NCI-H2227 (cell line): ENCODE results near the gene RALB.

Source experiments
- DNase-seq: peaks from one replicate; lab custom pipeline; 2025; ENCODE audit not compliant: unreplicated experiment; lab: John Stamatoyannopoulos, UW

The RALB gene, protein sequence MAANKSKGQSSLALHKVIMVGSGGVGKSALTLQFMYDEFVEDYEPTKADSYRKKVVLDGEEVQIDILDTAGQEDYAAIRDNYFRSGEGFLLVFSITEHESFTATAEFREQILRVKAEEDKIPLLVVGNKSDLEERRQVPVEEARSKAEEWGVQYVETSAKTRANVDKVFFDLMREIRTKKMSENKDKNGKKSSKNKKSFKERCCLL

GRCh38 chr2:120252225-120253020 lies at the start of gene RALB:
RALB (plus strand) TSS chr2:120252852; CDS start chr2:120278665, 25,813 bp downstream.
- peak; percentile 99 for DNase-seq

GRCh38 chr2:120203251-120204021 lies 49.2 kb upstream of the RALB start:
- DNase-seq, result no peak

DNA sequence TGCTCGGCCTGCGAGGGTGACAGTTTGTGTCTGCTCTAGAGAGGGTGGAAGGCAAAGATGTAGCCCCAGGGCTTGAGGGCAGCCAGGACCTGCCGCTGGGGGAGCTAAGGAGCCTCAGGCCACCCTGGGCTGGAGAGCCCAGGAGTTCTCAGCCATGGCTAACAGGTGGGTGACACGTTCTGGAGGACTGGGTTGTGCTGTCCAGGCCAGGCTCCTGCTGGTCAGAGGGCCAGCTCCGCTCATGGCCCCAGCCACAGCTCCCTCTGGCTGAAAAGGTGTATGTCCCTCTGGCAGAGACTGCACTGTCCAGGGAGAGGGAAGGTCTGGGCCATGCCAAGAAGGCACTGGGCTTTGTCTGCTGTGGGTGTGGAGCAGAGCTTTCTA lies 48.6 kb upstream of the RALB start:
- DNase-seq, result no peak

- no peak for DNase-seq
These were observed 48.2 kb upstream of the RALB start for GRCh38 chr2:120204417-120204816.

GRCh38 chr2:120204945-120205670 lies 47.5 kb upstream of the RALB start:
- no peak for DNase-seq

DNA sequence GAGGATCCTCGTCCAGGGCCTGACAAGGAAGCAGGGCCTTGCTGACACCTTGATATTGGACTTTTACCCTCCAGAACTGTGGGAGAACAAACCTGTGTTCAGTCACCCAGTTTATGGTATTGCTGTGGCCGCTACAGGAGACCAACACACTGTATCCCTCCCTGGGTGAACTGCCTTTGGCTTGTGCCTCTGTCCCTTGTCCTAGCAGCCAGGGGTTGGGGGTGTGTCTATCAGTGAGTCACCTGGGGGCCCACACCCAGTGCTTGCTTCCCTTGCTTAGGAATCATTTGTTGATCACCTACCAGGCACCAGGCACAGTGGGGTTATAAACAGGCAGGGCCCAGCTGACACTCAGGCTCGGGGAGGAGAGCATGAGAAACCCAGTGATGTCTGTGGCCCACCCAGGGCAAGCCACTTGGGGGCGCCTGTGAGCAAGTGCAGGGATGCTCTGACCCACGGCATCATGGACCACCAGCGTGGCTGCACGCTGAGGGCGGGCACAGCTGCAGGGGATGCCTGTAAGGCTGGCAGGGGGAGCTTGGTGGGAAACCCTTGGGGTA lies 46.5 kb upstream of the RALB start:
- no peak for DNase-seq

- no peak for DNase-seq
These were observed 44.0 kb upstream of the RALB start for GRCh38 chr2:120208381-120209353.

DNA sequence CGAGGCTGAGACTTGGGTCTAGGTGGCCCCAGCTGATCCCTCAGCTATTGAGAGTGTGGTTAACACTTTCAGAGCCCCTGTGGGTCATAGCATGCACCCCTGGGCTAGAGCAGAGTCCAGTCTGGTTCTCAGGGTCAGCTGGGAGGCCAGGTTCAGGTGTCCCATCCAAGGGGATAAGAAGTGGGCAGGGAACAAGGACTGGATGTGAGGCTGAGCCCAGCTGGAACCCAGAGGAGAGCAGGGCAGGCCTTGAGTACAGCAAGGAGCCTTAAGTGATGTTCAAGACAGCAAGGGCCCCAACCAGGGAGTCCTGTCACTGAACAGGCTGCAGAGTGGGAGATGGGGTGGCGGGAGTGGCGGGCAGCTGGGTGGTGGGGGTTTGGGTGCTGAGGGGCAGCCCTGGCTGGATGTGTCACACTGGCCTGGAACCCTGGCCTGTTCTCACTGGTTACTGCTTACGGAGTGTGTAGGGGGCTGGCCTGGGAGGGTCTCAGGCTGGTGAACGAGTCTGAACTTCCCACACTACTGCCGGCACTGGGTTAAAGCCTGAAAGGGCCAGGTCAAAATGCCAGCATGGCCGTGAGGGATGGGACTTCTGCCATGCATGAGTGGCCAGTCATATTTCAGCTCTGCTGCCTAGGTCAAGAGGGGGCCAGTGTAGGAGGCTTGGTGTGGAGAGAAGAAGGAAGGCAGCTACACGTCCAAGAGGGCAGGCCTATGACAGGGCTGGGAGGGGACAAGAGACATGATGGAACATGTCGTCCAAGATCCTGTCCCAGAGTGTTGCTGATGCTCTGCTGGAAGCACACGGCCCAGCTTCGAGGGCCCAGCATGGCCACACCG lies 43.0 kb upstream of the RALB start:
- no peak for DNase-seq

- DNase-seq, result no peak
These were observed 42.4 kb upstream of the RALB start for GRCh38 chr2:120210270-120210693.

GRCh38 chr2:120218181-120218580 lies 34.5 kb upstream of the RALB start:
- no peak for DNase-seq

DNA sequence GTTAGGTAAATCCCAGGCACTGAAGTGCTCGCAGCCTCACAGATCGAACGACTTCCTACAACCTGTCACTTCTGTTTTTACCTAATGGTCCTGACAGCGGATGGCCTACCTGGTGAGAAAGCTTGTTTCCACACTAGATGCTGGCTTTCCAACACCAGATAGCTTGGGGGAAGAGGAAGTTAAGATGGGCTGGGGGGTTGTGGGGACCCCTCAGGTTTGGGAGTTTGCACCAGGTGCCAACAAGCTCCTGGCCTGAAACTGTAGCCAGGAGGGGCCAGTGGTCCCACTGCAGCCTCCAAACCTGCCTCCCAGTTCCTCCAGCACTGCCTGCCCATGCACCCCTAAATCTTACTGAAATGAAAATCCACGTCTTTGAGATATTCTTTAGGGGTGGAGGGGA lies 33.4 kb upstream of the RALB start:
- no peak for DNase-seq

DNA sequence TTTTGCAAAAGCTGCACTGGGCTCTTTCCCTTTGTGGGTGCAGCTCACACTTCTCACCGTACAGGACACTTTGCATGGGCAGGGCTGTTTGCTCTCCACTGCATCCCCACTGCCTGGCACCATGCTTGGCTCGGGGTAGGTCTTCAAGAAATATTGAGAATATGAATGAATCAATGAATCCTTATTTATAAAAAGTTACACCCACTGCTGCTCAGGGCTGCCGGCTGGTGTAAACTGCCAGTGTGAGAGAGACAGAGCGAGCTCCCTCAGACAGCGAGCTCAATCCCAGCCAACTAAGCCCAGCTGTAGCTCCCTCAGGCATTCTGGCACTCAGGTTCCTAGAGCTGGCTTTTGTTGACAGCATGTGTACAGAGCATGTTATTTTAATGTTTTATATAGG lies 32.9 kb upstream of the RALB start:
- DNase-seq, result no peak

DNA sequence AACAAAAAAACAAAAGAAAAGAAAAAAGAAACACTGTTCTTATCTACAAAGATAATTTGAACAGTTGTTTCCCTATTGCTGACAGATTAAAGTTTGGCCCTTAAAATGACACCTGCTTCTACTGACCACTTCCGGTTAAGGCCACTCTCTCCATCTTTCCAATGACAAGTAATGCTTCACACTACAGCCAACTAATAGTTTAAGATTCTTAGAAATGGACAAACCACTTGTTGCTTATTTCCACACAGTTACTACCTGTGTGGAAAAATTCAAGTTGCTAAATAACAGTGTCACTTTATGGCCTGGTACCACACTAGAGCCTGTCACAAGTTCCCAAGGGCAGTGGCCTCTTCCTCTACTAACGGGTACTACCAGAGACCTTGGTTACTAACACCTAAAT lies 31.9 kb upstream of the RALB start:
- no peak for DNase-seq

GRCh38 chr2:120221616-120222015 lies 31.0 kb upstream of the RALB start:
- DNase-seq, result no peak

DNA sequence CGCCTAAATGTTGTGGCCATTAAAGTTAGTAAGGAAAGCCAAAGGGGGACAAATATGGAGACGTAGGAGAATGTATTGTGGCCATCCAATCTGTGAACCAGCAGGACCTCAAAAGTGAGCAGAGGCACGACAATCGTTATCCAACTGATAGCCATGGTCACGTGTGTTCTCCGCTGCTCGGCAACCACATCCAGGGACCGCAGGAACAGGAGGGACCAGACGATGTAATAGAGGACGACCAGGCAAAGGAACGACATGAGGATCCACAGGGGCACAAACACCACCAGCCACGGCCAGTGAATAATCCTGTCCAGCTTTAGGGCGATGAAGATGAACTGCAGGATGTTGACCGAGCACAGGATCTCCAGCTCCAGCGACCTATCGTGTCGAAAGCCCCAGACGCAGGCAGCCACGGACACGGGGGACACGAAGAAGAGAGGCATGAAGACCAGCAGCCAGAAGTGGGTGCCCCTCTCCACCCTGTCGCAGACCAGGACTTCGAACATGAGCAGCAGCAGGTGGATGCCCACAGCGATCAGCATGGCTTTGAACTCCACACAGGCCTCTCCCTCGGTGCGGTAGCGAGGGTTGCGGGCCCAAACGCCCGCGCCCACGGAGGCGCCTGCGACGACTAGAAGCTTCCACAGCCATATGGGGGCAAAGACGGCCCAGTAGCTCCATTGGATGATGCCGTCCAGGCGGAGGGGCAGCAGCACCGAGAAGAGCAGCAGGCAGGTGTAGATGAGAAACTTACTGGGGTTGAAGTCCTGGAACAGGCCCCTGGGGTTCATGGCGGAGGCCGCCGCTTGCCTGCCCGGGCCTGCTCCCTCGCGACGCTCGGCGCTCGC lies 30.2 kb upstream of the RALB start:
- no peak for DNase-seq

DNA sequence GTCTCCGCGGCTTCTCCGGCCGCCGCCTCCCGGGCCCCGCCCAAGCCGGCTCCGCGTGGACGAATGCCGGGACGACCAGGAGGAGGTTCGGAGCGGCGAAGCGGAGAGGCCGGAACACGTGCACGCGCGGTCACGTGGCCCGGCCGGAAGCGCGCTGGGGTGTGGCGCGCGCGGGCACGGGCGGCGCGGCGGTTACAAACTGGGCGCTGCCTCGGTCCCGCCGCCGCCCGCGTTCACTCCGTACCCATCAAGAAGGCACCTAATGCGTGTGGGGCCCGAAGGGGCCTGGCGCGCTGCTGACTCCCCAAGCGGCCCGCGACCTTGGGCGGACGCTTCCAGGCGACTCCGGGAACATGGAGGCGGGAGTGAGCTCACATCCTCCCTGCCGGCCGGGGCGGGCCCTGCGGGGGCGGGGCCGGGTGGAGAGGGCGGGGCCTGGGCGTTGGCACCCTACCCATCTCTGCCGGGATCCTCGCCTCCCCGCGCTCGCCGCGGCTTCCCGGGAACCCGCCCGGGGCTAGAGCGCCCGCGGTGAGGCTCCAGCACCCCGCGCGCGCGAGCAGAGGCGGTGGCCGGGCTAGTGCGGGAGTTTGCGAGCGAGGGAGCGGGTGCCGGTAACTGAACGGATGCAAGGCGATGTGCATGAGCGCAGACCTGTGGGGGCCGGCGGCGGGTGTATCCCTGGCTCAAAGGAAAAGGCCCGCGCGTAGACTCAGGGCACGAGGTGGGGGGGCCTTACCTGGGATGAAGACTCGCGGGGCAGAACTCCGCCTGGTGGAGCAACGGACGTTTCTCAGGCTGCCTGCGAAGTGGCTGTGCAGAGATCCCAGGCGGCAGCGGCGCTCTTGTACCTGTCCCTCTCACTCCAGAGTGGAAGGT lies 29.4 kb upstream of the RALB start, which contains the start of gene TMEM185B:
Gene TMEM185B (minus strand): TSS at position 367 of the 879 bp plus-strand sequence. CDS start 424 bp downstream, outside the sequence.
- peak; percentile 94 for DNase-seq

GRCh38 chr2:120224256-120224655 lies 28.4 kb upstream of the RALB start:
- DNase-seq, result no peak
